Central memory CD4-positive, alpha-beta T cell (primary cell): ENCODE measurements around the gene TENM4.

Source experiments
- DNase-seq: peaks from one replicate; pipeline ENCODE4 v3.0.0; 2022

TENM4 gene

DNA sequence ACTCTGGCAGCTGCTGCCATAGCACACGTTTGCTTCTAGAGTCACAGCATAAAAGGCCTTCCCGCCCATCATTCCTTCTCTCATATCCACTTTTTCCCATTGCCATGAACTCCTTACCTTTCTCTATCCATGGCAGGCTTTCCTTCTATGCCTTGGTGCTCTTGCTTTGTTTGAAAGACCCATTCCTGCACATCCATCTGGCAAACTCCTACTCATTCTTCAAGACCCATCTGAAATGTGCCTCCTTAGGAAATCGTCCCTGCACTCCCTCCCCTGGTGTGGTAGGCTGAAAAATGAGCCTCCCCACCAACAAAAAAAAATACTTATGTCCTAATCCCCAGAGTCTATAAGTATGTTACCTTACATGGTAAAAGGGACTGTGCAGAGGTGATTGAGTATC is 100.3 kb downstream of the TENM4 start:
- no peak for DNase-seq

DNA sequence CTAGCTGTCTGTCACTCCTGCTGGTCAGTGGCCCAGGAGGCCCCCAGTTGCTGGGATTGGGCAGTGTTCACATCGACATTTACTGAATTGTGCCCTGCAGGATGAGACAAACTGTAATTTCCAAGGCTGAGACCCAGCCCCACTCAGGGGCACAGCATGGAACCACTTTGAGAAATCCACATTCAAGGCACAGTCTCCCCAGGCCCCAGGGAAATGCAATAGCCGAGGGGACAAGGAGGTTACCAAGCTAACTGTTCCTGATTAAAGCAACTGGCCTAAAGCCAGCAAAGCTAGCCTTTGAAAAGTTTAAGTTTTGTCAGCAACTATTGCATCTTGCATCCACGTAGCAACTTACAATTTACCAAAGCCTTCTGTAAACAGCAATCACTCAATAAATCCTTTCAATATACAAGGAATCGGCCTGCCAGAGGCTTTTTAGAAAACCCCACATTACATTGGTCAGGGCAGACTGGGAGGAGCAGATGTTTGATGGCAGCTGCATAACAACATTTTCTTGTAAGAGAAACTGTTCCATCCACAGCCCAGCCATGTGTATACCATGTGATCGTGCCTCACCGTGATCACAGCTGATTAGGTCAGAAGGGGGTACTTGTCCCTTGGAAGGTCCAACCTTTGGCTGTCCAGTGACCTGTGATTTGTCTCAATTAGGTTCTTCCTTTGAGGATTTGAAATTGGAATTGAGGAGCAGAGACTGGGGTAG is 103.9 kb downstream of the TENM4 start:
- no peak for DNase-seq

DNA sequence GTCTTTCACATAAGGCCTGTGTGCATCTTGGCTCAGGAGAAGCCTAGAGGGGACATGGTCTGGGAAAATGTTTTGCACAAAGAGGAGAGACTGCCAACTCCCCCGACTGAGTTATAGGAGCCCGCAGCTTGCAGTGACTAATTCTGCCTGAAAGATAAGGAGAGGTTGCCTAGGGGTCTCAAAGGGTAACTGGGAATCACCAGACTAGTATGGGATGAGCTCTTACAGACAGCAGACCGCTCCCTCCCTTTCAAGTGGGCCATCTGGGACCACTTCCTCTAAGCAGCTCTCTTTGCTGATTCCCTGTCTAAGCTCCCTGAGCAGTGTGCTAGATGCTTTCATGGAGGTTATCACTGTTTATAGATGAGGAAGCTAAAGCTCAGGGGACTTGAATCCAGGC is 105.1 kb downstream of the TENM4 start:
- no peak for DNase-seq

DNA sequence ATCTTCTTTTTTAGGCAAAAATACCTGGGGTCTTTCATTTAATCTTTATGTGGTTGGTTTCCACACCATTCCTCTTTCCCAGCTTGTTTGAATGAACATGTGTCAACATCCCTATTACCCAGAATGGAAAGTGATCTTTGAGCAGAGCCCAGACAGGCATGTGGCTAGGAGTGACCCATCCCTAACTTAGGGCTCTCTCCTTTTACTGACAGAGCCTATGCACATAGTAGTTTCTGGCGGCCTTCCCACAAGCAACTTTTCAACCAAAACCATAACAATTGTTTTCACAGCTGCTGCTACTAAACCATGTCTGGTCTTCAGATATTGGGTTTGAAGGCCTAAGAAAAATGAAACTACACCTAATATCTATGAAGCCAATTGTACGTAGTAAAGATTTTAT is 107.5 kb downstream of the TENM4 start:
- DNase-seq: no peak

DNA sequence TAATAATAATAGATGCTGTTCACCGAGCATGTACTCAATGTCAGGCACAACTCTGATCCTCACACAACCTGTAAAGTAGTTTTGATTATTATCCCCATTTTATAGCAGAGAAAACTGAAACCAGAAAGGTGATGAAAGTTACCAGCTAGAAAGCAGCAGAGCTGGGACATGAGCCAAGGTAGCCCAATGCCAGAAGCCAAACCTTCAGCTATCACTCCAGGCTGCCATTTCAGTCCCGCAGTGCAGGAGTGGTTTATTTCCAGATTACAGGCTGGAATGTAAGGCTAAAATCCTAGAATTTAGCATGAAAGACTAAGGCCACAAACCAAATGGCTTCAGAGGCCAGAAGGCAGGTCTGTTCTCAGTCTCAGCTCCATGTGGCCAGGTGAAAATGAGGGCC is 108.8 kb downstream of the TENM4 start:
- DNase-seq: no peak

DNA sequence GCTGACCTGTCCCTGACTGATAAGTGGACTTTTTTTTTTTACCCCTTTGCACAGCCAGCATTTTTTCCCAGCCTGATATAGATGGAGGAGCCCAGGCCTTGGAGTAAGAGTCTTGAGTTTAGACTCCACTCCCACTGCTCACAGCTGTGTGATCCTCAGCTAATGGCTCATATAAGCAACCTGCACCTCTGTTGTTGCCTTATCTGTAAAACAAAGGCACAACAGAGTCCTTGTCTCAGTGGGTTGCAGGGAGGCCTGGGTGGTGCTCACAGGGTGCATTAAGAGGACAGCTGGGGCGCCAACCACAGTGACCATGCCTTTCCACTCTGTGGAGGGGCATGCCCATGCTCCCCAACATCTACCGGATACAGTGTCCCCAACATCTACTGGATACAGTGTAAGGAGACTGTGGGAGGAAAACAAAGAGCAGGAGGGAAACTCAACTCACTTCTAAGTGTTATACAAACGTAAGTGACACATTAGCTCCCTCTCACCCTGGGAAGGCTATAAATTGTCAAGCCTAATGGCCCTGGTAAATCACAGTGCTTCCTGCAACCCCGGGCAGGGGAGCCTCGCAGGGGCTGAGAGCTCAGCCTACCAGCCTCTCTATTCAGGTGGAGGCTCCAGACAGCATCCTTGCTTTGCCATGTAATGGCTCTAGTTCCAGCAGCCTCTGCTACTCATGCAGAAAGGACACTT is 109.5 kb downstream of the TENM4 start:
- no peak for DNase-seq

DNA sequence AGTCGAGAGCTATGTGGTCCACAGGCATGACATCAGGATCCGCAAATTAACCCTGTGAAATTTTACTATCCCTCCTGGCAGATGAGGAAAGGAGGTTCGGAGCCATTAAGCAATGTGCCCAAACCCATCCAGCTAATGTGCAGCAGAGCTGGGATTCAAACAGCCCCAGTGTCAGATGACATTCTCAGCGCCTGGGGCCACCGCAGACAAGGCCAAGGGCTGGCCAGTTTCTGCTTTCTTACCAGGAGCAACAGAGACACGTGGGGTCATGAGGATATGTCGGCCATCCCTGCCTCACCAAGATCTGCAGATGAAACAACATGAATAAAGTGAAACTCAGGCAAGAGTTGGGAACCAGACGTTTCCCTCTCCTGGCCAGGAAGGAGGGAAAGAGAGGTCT is 110.2 kb downstream of the TENM4 start:
- no peak for DNase-seq

DNA sequence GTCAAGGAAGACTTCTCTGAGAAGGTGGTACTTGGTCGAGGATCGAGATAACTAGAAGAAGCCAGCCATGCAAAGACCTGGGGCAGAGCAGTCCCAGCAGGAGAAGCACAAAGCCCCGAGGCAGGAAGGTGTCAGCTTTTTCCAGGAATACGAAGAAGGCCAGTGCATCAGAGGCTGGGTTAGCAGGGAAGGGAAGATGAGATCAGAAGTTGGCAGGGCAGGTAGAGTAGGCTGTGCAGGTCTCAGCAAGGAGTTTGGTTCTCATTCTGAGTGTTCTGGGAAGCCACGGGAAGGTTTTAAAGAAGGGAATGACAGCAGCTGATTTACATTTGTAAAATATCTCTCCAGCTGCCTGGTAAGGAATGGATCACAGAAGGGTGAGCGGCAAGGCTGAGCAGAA is 111.3 kb downstream of the TENM4 start:
- DNase-seq: no peak

DNA sequence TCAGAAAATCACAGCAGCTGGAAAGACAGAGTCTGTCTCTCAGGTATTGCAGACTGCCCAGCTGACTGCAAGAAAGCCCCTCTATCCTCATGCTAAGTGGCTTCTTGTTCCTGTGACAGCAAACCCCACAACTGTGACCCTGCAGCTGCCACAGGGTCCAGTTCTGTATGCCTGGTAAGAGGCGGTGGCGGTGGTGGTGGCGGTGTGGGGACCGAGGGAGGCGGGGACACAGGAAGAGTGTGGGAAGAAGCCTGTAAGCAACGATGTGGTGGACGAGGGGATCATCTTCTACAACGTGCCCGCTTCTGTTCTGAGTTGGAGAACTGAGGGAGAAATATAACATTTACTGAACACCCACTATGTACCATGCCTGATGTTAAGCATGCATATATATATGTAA is 112.4 kb downstream of the TENM4 start:
- DNase-seq: no peak

DNA sequence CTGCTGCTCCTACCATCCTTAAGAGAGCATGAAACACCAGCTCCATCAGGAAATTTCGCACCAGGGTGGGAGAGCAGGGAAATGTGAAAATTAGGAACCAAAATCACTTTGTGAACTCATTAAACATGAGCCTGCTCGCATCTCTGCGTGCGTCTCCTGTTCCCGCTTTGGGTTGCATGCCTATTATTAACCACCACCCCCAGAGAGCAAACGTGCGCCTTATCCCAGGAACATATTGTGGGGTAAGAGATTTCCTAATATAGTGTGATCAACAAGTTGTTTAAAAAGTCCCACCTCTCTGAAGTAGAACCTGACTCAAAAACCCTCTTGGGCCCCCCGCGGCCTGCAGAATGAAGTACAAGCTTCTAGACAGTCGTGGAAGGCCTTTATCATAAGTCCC is 115.0 kb downstream of the TENM4 start:
- DNase-seq: no peak

DNA sequence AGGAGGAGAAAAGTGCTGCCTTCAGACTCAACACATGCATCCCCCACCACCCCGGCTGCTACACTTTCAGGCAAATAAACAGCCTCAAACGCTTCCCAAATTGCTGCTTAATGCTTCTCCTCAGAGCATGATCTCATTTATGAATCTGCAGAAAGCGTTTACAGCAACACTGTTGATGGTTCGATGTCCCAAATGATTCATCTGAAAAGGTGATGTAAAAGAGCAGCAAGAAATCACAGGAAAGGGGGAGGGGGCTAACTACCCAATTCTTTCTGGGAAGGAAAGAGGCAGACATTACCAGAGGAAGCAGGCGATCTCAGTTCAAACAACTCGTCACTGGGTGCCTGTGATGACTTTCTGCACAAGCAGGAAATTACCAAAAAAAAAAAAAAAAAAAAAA is 119.6 kb downstream of the TENM4 start:
- DNase-seq: no peak

DNA sequence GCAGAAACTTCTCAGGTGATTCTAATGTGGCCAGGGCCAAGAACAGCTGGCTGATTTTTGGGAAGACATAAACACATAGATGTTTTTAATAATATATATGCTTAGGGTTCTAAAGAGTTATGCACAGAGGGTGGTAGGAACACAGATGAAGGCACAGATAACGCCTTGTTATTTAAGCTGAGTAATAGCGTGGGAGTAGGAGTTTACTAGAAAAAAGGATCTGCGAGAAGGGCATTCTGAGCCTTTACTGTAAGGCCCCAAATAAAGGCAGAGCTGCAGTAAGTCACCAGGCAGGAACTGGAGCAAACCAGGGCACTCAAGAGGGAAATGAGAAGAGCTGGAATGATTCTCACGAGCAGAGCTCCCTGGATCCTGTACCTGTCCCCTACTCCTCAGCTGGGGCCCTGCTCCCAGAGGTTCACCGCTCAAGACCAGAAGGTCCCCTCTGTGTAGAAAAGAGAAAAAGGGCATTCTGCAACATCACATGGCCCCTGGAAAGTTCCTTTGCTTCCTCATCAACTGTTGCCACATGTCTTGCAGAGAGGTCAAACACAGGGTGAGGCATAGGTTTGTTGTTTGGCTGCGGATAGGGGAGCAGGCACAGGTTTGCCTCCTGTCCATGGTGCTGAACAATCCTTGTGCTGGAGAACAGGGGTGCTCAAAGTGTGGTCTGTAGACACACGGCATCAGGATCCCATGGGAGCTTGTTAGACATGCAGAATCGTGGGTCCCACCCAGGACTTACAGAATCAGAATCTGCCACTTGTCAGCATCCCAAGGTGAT is 125.7 kb downstream of the TENM4 start:
- no peak for DNase-seq

DNA sequence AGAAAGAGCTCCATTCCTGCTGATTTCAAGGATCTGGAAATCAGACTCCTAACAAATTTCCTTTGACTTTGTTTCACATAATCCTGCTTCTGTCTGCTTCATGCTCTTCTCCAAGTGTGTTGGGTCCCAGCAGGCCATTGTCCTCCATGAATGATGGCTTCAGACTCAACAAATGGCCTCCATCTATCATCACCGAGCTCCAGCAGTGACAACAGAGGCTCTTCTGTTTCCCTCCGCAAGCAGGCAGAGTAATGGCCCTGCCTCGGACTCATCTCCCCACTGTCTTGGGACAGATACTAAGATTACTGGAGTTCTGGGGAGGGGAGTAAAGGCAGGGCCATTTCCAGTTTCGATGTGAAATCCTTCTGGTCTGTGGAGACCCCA is 127.3 kb downstream of the TENM4 start:
- DNase-seq: no peak

DNA sequence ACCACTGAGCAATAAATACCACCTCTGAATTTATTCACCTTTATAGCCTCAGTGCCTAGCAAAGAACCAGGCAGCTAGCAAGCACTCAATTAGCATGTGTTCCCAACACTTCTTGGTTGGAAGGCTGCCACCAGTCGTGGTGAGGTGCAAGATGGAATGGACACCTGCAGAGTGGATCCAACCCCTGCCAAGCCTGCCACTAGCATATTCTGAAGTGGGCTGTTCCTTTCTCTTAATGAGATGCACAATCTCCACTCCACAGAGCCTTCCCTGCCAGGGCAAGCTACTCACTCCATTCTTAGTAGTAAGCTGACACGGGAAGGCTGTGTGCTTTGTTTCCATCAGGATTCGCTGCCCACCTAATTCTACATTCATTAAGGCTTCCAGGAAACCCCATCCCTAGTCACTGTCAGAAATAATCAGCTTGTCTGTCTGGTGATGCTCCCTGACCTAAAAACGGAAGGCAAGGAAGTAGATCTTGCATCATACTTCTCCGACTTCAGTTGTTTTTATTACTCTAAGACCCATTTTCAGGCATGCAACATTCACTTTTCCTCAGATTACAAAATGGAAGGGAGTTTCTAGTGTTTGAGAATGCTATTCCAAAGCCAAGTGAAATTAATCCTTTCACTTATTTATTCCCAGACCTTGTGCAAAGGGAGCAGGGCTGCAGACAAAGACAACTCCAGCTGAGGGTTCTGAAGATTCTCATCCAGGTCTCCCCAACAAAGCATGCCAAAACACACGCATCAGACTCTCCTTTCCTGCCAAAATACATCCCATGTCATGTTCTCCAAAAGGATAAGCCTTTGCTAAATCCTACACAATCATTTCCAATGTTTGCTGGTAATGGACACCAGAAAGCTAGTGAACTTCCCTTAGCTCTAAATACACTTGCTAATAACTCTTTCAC is 128.0 kb downstream of the TENM4 start:
- no peak for DNase-seq

DNA sequence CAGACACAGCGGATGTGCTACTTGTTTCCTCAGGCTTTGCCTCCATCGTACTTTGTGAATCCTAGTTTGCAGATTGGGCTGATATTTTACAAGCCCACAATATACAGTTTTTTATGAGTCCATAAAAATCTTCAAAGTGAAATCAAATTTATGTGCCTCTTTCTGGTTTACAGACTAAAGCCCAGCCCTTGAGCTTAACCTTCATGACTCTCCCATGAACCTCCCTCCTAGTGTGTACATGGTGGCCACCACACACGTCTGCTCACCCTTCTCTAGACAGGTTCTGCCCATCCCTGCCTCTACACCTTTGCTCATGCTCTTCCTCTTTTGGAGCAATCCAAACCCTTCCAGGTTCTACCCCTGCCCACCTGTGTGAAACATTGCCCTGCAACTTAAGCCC is 129.4 kb downstream of the TENM4 start:
- no peak for DNase-seq

DNA sequence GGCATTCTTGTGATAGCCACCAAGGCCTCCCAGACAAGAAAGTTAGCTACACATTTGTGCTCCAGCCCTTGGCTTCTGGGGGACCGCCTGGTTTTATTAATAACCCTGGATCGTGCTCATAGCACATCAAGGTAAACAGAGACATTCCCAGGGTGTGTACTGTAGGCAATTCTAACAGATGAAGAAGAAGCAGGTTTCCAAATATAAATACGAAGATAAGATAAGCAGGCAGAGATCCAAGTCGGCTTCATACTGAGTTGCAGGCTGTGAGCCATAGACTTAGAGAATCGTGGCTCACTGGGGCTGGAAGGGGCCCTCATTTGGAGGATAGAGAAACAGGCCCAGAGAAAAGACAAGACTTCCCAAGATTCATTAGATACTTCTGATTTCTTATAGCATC is 131.4 kb downstream of the TENM4 start:
- DNase-seq: no peak

DNA sequence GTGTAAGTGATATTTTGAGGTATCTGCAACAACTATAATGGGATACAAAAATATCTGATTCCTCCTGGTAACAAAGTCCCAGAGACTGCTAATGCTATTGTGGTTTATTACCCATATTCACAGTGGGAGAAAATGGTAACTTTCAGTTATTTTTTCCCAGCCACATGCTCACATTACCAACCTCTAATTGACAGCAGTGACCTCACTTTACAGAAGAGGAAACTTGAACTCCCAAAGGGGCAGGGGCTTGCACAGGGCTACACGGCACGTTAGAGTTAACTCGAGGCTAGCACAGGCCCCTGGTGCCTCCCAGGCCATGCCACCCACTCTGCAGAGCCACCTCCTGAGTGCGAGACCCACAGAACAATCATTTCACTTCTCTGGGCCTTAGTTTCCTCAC is 132.4 kb downstream of the TENM4 start:
- no peak for DNase-seq

DNA sequence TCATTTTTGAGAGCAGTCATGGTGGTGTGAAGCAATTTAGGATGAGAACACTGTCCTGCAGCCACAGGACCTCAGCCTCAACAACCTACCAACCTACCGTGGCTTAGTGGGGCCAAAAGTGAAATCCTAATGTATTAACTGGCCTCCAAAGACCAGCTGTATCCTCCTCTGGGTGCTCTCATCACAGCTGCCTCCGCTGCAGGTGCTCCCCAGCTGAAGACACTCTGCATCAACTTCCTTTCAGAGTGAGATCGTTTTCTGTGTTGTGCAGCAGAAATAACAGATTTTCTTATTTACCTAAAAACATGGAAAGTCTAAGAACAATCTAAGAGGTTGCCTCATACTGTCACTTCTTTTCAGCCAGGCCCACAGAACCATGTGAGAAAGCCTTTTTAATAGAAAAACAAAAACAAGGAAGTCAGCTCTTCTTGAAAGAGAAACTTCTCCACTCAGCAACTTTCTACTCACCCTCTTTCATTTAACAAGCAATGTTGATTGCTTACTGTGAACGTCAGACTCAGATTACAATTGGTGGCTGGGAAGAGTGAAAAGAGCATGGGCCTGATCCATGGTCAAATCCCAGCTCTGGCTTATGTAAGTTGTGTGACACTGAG is 136.1 kb downstream of the TENM4 start:
- DNase-seq: no peak

DNA sequence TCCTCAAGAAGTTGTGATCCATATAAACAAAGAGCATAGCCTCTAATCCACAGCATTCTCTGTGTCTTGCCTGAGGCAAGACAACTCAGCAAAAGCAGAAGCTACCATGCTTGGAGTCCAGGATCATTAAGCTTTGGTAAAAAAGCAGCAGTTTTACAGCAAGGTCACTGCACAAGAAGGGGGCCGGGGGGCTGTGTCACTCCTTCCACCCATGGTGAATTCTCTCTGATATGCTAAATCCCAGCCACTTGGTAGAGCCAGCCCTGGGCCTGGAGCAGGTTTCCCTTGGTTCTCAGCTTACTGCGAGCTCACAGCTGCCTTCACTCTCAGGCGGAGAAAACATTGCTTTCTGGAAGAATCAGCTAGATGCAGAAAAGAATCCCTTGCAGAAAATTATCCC is 144.7 kb downstream of the TENM4 start:
- DNase-seq: no peak

DNA sequence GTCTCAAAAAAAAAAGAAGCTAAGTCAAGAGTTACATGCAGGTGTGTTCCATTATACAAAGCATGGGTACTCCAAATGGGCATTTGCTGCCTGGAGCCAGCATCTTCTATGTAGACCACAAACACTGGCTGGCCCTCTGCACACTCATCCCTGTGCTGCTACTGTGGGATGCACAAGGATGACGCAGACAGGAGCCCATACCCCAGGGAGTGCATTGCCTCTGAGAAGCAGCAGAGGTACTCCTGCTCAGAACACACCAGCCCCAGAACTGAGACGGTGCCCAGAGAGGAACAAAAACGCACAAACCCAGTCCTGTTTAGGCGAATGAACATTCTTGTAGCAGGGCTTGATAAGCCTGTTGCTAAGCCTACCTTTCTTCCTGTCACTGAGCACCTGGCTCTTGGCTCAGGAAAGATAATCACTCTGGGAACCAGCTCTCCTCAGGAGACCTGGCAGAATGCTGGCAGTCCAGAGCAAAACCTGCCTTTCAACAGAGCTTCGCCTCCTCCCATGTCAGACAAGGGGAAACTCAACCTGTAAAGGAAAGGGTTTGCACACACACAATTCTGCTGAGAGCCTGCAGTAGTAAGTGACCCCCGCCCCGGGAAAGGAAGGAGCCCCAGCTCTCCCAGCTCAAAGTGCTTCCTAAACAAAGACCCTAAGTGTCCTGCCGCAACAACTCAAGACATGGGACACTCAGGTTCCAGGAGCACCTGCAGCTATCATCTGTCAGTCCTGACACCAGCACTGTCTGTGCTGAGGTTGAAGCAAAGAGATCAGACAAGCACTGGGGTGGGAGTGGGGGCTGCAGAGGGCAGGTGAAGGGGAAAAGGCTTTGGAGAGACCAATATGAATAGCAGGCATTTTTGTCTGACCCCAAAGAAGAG is 145.7 kb downstream of the TENM4 start:
- no peak for DNase-seq

DNA sequence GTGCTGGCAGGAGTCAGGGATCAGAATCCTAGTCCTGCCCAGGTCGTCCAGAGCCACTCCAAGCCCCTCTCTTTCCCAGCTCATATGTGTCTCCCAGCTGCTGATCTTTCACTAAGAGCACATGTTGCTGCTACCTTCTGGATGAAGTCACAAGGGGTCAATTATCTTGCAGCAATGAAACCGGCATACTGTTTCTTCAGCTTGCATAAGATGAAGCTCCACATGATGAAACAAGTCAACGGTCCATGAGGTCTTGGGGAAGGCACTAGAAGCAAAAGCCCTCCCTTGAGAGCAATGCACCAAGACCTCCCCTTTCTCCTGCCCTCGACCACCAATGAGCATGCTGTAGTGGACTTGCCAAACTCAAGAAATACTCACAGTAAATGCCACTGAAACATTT is 148.9 kb downstream of the TENM4 start:
- no peak for DNase-seq
